GM12891 (cell line): ENCODE results near the gene STK35.
A peak's percentile ranks its signal among the peaks of the same experiment; 100 is the strongest.
"Not testable (repeated sequence)": the region's sequence is repeated elsewhere in the genome, so short reads cannot be mapped to it uniquely, and the experiment has no call there.

Experiments used
- DNase-seq: peaks from one replicate; pipeline ENCODE4 v3.0.0; 2011; ENCODE audit warnings: low spot score; ENCODE audit not compliant: insufficient read length
- FAIRE-seq: peaks from 2 replicates; lab custom pipeline; 2011; peaks lifted over from hg19 to GRCh38; lab: Jason Lieb, UNC
- PAX5 ChIP-seq: IDR thresholded peaks from 2 replicates; pipeline ENCODE4 v1.6.1; 2011; ENCODE audit warnings: low read length, moderate library complexity, mild to moderate bottlenecking; ENCODE audit not compliant: insufficient read depth, severe bottlenecking
- POLR2A ChIP-seq: IDR thresholded peaks from 2 replicates; pipeline ENCODE4 v1.6.1; 2011; ENCODE audit warnings: low read depth, low read length, control low read depth
- POLR2AphosphoS5 ChIP-seq: IDR thresholded peaks from 2 replicates; pipeline ENCODE4 v1.6.1; 2011; ENCODE audit warnings: low read depth, low read length, control low read depth
- POU2F2 ChIP-seq: IDR thresholded peaks from 2 replicates; pipeline ENCODE4 v1.6.1; 2011; ENCODE audit warnings: low read depth, mild to moderate bottlenecking, control low read depth, low read length, moderate library complexity
- SPI1 ChIP-seq: IDR thresholded peaks from 2 replicates; pipeline ENCODE4 v1.6.1; 2011; ENCODE audit warnings: low read depth, low read length, control low read depth
- TAF1 ChIP-seq: IDR thresholded peaks from 2 replicates; pipeline ENCODE4 v1.6.1; 2011; ENCODE audit warnings: low read depth, low read length, control low read depth

Gene STK35

DNA sequence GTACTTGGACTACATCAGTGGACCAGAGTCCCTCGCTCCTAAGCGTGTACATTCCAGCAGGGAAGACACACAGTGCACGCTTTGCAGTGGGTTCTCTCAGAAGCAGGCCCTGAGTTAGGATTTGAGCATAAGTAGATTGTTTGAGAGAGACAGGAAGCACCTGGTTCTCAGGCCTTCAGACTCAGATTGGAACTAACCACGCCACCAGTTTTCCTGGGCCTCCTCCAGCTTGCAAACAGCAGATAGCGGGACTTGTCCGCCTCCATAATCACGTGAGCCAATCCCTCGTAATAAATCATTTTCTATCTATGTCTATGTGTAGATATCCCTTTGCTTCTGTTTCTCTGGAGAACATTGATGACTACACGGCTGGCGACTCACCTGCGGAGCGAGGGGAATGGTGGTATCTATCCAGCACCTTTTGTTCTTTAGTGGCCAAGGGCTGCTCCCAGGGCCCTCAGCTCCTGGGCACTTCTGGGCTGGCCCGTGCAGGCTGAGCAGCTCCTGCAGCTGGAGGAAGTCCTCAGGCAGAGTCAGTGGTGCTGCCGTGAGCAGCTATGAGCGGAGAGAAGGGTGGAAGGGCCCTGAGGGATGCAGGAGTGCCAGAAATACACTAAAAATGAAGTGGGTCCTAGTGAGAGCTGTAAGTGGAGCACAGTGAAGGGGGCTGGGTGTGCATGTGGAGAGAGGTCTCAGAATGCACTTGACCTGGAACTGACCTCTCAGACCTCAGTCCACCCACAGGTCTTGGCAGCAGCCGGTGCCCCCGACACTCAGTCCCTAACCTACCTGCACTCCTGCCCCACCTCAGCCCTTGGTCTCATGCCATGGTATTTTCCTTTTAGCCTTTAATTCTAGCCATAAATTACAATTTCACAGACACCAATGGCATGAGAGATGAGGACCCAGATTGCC, 76.9 kb downstream of the STK35 start:
- peak; percentile 38 for FAIRE-seq
- no peak for TF ChIP-seq PAX5
- no peak for TF ChIP-seq POLR2A
- TF ChIP-seq POU2F2 = no peak
- no peak for TF ChIP-seq SPI1
- DNase-seq = no peak

DNA sequence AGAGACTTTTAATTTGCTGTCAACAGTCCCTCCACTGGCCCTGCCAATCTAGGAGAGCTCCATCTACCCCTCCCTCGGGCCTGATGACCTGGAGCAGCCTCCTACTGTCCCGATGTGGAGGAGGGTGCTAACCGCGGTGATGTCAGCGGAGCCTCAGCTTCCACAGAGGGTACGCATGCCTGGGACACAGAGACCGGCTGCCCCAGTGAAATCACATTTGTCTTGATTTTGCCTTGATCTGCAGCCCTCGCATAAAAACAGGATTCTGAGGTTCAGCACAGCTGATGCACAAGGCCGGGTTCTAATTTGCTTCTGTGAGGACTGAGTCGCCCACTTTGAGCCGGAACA, 77.6 kb downstream of the STK35 start:
- TF ChIP-seq SPI1 (no peak), POLR2AphosphoS5 (no peak), TAF1 (no peak), POU2F2 (no peak), PAX5 (no peak), POLR2A (no peak)
- no peak for FAIRE-seq
- DNase-seq = no peak

DNA sequence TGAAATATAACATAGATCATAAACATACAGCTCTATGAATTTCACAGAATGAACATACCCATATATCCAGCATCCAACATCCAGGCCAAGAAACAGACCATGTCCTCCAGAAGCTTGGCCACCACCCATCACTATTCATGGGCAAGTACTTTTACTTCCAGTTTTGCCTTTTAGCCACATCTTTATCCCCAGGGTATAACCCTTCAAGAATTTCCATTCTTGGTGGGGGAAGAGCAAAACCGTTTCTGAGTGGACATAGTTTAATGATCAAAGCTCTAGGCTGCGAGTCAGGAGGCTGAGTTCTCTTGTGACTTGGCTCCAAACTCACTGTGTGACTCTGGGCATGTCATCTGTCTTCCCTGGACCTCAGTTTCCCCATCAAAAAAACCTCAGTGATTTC, 78.3 kb downstream of the STK35 start:
- TF ChIP-seq POLR2A (no peak), POLR2AphosphoS5 (no peak), POU2F2 (no peak), SPI1 (no peak), PAX5 (no peak), TAF1 (no peak)
- DNase-seq = no peak
- FAIRE-seq = no peak

- no peak for DNase-seq
- TF ChIP-seq POU2F2 = no peak
- TF ChIP-seq POLR2A = no peak
- TF ChIP-seq SPI1 = no peak
- no peak for TF ChIP-seq PAX5
- no peak for TF ChIP-seq TAF1
- TF ChIP-seq POLR2AphosphoS5 = no peak
- FAIRE-seq = no peak
Observed at GRCh38 chr20:2183381-2183780, 81.8 kb downstream of the STK35 start.

GRCh38 chr20:2184933-2185332, 83.3 kb downstream of the STK35 start:
- not testable (repeated sequence) for FAIRE-seq, DNase-seq

DNA sequence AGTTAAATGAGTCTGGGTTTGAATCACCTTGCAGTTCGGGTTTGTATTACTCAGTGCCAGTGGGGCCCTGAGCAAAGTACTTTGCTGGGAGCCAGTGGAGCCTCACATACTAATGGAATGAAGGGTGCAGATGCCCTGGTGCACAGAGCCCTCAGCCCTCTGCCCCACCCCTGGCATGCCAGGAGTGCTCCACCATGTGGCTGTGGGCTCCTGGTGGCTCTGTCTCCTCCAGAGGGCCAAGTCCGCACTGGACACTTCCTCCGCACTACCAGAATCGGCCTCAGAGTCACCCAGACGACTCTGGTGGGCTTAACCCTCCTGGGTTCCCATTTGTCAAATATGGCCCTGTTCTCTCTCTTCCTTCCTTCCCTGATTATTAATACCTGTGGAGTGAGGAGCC, 94.0 kb downstream of the STK35 start:
- DNase-seq (no peak), FAIRE-seq (no peak)
- TF ChIP-seq POLR2AphosphoS5 (no peak), POLR2A (no peak), POU2F2 (no peak), TAF1 (no peak), SPI1 (no peak), PAX5 (no peak)

DNA sequence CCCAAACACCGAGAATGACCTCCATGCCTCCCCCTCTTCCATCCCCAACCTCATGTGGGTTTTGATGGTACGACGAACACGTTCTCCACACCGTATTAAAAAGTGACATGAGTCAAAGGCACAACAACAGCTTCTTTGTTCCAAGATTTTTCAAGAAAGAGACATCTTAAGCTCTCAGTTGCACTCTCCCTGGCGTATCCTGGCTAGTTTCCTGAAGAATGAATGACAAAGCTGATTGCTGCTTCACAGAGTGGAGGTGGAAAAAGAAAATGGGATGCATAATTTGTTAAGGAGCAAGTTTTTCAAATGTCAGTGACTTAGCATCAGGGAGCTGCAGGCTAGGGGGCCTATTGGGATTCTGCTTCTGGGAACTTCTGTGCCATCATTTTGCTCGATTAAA, 95.5 kb downstream of the STK35 start:
- TF ChIP-seq PAX5 = no peak
- no peak for TF ChIP-seq SPI1
- TF ChIP-seq POLR2A = no peak
- TF ChIP-seq POLR2AphosphoS5 = no peak
- TF ChIP-seq TAF1 = no peak
- TF ChIP-seq POU2F2 = no peak
- FAIRE-seq (no peak), DNase-seq (no peak)
